ENCODE results near the gene DRAM1.
"Not testable (repeated sequence)": the region's sequence is repeated elsewhere in the genome, so short reads cannot be mapped to it uniquely, and the experiment has no call there.

DRAM1 gene

GRCh38 chr12:101845137-101845711, 32.2 kb upstream of the DRAM1 start:
- Histone ChIP-seq H3K27ac (ENCODE audit: low read depth, low read length, severe bottlenecking) (no peak overlapping the region), H3K36me3 (ENCODE audit: control insufficient read depth, insufficient read depth, low read length) (no peaks in the 10 kb centered on the region), H3K9me3 (ENCODE audit: control insufficient read depth, low read length) (no peaks in the 10 kb centered on the region), H3K4me1 (ENCODE audit: control insufficient read depth, insufficient read depth, low read length, poor library complexity, severe bottlenecking) (no peaks in the 10 kb centered on the region), H3K4me3 (ENCODE audit: extremely low read depth, insufficient read depth, low read length, poor library complexity, severe bottlenecking) (no peak overlapping the region)
- WGBS, 2 experiments (ENCODE audit: insufficient coverage in 2 of 2), result 83% methylated on average over 5 of the region's 5 CpGs; no CpG with 5 or more reads in 1 of the 2 experiments

DNA sequence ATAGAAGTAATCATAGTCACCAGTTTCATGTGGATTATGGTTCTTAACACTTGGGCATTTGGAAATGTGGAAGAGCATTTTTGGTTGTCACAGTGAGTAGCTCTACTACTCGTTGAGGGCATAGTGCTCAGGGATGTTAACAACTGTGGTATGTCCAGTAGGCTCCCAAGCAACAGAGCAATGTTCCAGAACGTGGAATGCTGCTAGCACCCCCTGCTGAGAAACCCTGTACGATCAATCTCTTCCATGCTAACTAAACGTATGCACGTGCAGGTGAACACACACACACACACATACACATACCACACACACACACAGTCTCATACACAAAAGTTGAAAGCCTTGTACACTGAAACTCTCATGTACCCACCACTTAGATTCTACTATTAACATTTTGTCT, 30.1 kb upstream of the DRAM1 start:
- H3K4me3 ChIP-seq (ENCODE audit: extremely low read depth, insufficient read depth, low read length, poor library complexity, severe bottlenecking), result no peak overlapping the region
- H3K4me1 ChIP-seq (ENCODE audit: control insufficient read depth, insufficient read depth, low read length, poor library complexity, severe bottlenecking), result no peaks in the 10 kb centered on the region
- H3K36me3 ChIP-seq (ENCODE audit: control insufficient read depth, insufficient read depth, low read length), result no peaks in the 10 kb centered on the region
- no peak overlapping the region for H3K27ac ChIP-seq (ENCODE audit: low read depth, low read length, severe bottlenecking)
- no peaks in the 10 kb centered on the region for H3K9me3 ChIP-seq (ENCODE audit: control insufficient read depth, low read length)
- 78 to 88% methylated on average over 5 of the region's 5 CpGs for WGBS, 2 experiments (ENCODE audit: insufficient coverage in 2 of 2)

- no CpG with 5 or more reads among the region's 1 CpG for WGBS, 2 experiments (ENCODE audit: insufficient coverage in 2 of 2)
- Histone ChIP-seq H3K27ac (ENCODE audit: low read depth, low read length, severe bottlenecking) (no peak overlapping the region), H3K4me1 (ENCODE audit: control insufficient read depth, insufficient read depth, low read length, poor library complexity, severe bottlenecking) (peaks cover 6% of the 10 kb centered on the region), H3K4me3 (ENCODE audit: extremely low read depth, insufficient read depth, low read length, poor library complexity, severe bottlenecking) (no peak overlapping the region), H3K36me3 (ENCODE audit: control insufficient read depth, insufficient read depth, low read length) (no peaks in the 10 kb centered on the region), H3K9me3 (ENCODE audit: control insufficient read depth, low read length) (no peaks in the 10 kb centered on the region)
Measured at GRCh38 chr12:101850199-101850598, 27.2 kb upstream of the DRAM1 start.

DNA sequence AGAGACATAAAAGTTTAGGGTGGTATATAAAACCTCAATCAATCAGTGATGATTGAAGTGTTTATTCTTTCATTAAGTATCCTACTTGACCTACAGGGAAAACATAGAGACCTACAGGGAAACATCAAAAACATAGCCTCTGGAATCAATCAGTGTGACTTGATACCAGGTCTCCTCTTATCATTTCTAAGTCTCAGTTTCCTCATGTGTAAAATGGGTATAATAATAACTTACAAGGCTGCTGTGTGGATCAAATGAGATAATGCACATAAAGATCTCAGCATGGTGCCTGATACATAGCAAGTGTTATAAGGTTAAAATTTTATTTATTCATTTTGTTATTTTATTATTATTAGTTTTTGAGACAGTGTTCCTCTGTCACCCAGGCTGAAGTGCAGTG, 24.4 kb upstream of the DRAM1 start:
- H3K27ac ChIP-seq (ENCODE audit: low read depth, low read length, severe bottlenecking), result no peak overlapping the region

GRCh38 chr12:101854747-101855146, 22.6 kb upstream of the DRAM1 start:
- Histone ChIP-seq H3K4me1 (ENCODE audit: control insufficient read depth, insufficient read depth, low read length, poor library complexity, severe bottlenecking) (peaks cover 20% of the 10 kb centered on the region), H3K9me3 (ENCODE audit: control insufficient read depth, low read length) (no peaks in the 10 kb centered on the region), H3K4me3 (ENCODE audit: extremely low read depth, insufficient read depth, low read length, poor library complexity, severe bottlenecking) (no peak overlapping the region), H3K27ac (ENCODE audit: low read depth, low read length, severe bottlenecking) (peak overlapping the region; percentile 83), H3K36me3 (ENCODE audit: control insufficient read depth, insufficient read depth, low read length) (no peaks in the 10 kb centered on the region)
- whole genome bisulfite sequencing, 2 experiments (ENCODE audit: insufficient coverage in 2 of 2), result 100% methylated on average over 1 of the region's 1 CpG

More for the DNA sequence above, 24.4 kb upstream of the DRAM1 start:
- H3K36me3 ChIP-seq (ENCODE audit: control insufficient read depth, insufficient read depth, low read length), result no peaks in the 10 kb centered on the region
- H3K4me3 ChIP-seq (ENCODE audit: extremely low read depth, insufficient read depth, low read length, poor library complexity, severe bottlenecking), result no peak overlapping the region
- H3K9me3 ChIP-seq (ENCODE audit: control insufficient read depth, low read length), result no peaks in the 10 kb centered on the region
- H3K4me1 ChIP-seq (ENCODE audit: control insufficient read depth, insufficient read depth, low read length, poor library complexity, severe bottlenecking), result peaks cover 20% of the 10 kb centered on the region

DNA sequence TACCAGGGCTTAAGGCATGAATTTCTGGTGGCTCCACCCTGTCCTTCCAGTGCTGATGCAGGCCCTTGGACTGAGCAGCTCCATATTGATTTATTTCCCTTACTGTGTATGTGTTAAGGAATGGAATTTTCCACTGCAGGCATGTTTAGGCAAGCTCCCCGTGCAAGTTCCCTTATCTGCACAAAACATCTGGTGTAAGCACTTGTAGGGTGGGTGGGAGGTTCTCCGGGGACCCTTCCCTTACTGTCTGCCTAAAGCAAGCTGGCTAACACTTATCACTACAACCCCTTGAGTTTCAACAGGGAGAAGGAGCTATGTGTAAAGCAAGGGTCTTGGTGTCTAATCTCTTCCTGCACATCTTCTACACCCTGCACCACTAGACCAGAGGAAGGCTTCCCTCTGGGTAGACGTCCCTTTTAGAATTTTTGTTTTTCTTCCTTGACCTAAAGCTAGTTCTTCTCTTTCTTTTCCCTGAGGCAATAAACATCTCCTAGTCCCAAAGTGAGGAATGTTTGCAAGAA, 22.0 kb upstream of the DRAM1 start:
- WGBS, 2 experiments (ENCODE audit: insufficient coverage in 2 of 2), result 38 to 100% methylated on average over 1 of the region's 3 CpGs
- Histone ChIP-seq H3K36me3 (ENCODE audit: control insufficient read depth, insufficient read depth, low read length) (no peaks in the 10 kb centered on the region), H3K27ac (ENCODE audit: low read depth, low read length, severe bottlenecking) (peak overlapping the region; percentile 83), H3K9me3 (ENCODE audit: control insufficient read depth, low read length) (no peaks in the 10 kb centered on the region), H3K4me3 (ENCODE audit: extremely low read depth, insufficient read depth, low read length, poor library complexity, severe bottlenecking) (no peak overlapping the region), H3K4me1 (ENCODE audit: control insufficient read depth, insufficient read depth, low read length, poor library complexity, severe bottlenecking) (peaks cover 20% of the 10 kb centered on the region)

GRCh38 chr12:101855976-101856375, 21.4 kb upstream of the DRAM1 start:
- Histone ChIP-seq H3K4me1 (ENCODE audit: control insufficient read depth, insufficient read depth, low read length, poor library complexity, severe bottlenecking) (peaks cover 20% of the 10 kb centered on the region), H3K27ac (ENCODE audit: low read depth, low read length, severe bottlenecking) (peak overlapping the region; percentile 83), H3K36me3 (ENCODE audit: control insufficient read depth, insufficient read depth, low read length) (no peaks in the 10 kb centered on the region), H3K4me3 (ENCODE audit: extremely low read depth, insufficient read depth, low read length, poor library complexity, severe bottlenecking) (no peak overlapping the region), H3K9me3 (ENCODE audit: control insufficient read depth, low read length) (no peaks in the 10 kb centered on the region)
- 80 to 100% methylated on average over 1 of the region's 3 CpGs for WGBS, 2 experiments (ENCODE audit: insufficient coverage in 2 of 2)

DNA sequence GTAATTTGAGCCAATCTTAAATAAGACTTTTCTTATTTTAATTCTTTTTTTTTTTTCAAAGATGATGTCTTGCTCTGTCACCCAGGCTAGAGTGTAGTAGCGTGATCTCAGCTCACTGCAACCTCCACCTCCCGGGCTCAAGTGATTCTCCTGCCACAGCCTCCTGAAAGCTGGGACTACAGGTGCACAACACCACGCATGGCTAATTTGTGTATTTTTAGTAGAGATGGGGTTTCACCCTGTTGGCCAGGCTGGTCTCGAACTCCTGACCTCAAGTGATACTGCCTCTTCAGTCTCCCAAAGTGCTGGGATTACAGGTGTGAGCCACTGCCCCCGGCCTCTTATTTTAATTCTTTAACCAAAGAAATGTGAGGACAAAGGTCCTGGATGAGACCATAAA, 20.8 kb upstream of the DRAM1 start:
- 83 to 100% methylated on average over 1 to 4 of the region's 5 CpGs for WGBS, 2 experiments (ENCODE audit: insufficient coverage in 2 of 2)
- peaks cover 20% of the 10 kb centered on the region for H3K4me1 ChIP-seq (ENCODE audit: control insufficient read depth, insufficient read depth, low read length, poor library complexity, severe bottlenecking)
- H3K36me3 ChIP-seq (ENCODE audit: control insufficient read depth, insufficient read depth, low read length); H3K27ac ChIP-seq (ENCODE audit: low read depth, low read length, severe bottlenecking); H3K4me3 ChIP-seq (ENCODE audit: extremely low read depth, insufficient read depth, low read length, poor library complexity, severe bottlenecking); H3K9me3 ChIP-seq (ENCODE audit: control insufficient read depth, low read length): not testable (repeated sequence)

GRCh38 chr12:101857043-101857558, 20.3 kb upstream of the DRAM1 start:
- H3K4me1 ChIP-seq (ENCODE audit: control insufficient read depth, insufficient read depth, low read length, poor library complexity, severe bottlenecking), result peaks cover 20% of the 10 kb centered on the region
- no peak overlapping the region for H3K27ac ChIP-seq (ENCODE audit: low read depth, low read length, severe bottlenecking)
- no peaks in the 10 kb centered on the region for H3K9me3 ChIP-seq (ENCODE audit: control insufficient read depth, low read length)
- no peaks in the 10 kb centered on the region for H3K36me3 ChIP-seq (ENCODE audit: control insufficient read depth, insufficient read depth, low read length)
- WGBS, 2 experiments (ENCODE audit: insufficient coverage in 2 of 2), result no CpG with 5 or more reads among the region's 1 CpG
- H3K4me3 ChIP-seq (ENCODE audit: extremely low read depth, insufficient read depth, low read length, poor library complexity, severe bottlenecking), result no peak overlapping the region

DNA sequence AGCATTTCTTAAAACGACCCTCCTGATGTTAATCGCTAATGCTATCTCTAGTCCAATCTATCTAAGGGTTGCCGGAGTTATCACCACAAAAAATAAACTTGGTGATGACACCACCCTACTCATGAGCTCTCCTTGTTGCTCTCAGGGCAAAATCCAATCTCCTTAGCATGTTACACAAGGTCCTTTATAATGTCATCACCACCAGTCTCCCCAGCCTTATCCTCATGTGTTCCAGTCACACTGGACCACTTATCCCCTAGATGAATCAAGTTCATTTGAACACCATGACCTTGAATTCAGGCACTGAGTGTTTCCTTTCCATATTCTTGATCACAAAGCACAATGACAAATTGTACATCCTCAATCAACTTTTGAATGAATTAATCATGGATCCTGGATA, 19.0 kb upstream of the DRAM1 start:
- Histone ChIP-seq H3K4me1 (ENCODE audit: control insufficient read depth, insufficient read depth, low read length, poor library complexity, severe bottlenecking) (peaks cover 20% of the 10 kb centered on the region), H3K36me3 (ENCODE audit: control insufficient read depth, insufficient read depth, low read length) (no peaks in the 10 kb centered on the region), H3K27ac (ENCODE audit: low read depth, low read length, severe bottlenecking) (no peak overlapping the region), H3K9me3 (ENCODE audit: control insufficient read depth, low read length) (no peaks in the 10 kb centered on the region), H3K4me3 (ENCODE audit: extremely low read depth, insufficient read depth, low read length, poor library complexity, severe bottlenecking) (no peak overlapping the region)
- WGBS, 2 experiments (ENCODE audit: insufficient coverage in 2 of 2), result 80 to 90% methylated on average over 3 of the region's 3 CpGs

DNA sequence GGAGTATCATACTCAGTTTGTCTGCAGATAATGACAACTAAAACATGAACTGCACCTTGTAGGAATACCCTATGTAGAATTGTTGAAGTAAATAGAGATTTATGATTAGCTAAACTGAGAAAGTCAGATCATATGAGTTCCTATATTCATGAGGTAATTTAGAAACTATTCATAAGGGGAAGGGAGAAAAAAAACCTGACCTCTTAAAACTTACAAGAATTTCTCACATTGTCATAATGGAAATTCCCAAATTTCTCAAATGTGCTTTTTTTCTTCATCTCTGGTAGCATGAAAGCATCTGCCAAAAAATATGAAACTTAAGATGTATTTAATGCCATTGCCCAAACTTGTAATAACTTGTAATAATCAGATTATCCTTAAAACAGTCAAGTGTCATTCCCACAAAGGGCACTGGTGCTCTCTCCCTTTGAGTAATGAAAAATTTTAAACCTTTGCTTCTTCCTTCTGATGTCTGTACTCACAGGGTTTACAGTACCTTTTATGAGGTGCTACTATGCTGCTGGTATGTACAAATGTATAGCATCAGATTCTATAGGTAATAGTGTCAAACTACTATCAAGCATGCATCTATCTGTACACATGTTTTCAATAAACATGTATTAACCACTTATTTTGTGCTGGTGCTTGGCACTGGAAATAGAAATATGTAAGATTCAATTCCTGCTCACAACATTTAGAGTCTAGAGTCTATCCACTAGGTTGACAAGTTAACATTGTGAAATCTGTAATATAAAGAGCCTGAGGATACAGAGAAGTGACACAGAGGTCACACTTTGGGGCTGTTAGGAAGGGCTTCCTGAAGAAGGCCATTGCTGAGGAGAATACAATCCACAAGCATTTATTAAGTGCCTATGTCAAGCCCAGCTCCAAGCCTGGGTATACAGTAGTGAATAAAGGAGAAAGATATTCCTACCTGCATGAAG, 17.4 kb upstream of the DRAM1 start:
- Histone ChIP-seq H3K4me3 (ENCODE audit: extremely low read depth, insufficient read depth, low read length, poor library complexity, severe bottlenecking) (no peak overlapping the region), H3K27ac (ENCODE audit: low read depth, low read length, severe bottlenecking) (no peak overlapping the region), H3K9me3 (ENCODE audit: control insufficient read depth, low read length) (peaks cover 4% of the 10 kb centered on the region), H3K4me1 (ENCODE audit: control insufficient read depth, insufficient read depth, low read length, poor library complexity, severe bottlenecking) (peaks cover 16% of the 10 kb centered on the region), H3K36me3 (ENCODE audit: control insufficient read depth, insufficient read depth, low read length) (no peaks in the 10 kb centered on the region)
